ENCODE results near the gene PCDH9.

DNA sequence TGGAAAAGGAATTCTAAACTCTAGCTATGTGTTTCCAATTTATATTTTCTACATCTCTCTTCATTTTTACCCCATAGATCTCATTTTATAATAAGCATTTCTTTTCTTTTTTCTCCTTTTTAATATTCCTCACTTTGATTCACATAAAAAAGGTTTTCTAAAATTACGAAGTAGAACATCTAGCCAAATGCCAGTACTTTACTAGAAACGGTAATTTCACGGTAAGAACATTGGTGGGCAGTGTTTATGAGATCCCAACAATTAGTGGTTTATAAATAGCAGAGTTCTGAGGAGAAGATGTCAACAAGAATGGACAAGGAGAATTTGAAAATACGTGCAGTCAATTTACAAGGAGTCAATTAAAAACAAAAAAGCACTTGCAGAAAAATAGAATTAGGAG, 94.8 kb downstream of the PCDH9 start:
- TF ChIP-seq CTCF (IDR thresholded peaks at IDR 0.05) (no peak), POLR2A (IDR thresholded peaks at IDR 0.05) (no peak)
